SH-SY5Y (cell line): Measurements from ENCODE around the gene PHC2.

ENCODE experiments used
- GATA2 ChIP-seq: IDR thresholded peaks from 2 replicates; pipeline ENCODE4 v1.6.1; 2011; ENCODE audit warnings: mild to moderate bottlenecking, low read depth, low read length
- GATA3 ChIP-seq: IDR thresholded peaks from 2 replicates; pipeline ENCODE4 v1.6.1; 2011; ENCODE audit warnings: low read depth, mild to moderate bottlenecking, low read length, moderate library complexity

DNA sequence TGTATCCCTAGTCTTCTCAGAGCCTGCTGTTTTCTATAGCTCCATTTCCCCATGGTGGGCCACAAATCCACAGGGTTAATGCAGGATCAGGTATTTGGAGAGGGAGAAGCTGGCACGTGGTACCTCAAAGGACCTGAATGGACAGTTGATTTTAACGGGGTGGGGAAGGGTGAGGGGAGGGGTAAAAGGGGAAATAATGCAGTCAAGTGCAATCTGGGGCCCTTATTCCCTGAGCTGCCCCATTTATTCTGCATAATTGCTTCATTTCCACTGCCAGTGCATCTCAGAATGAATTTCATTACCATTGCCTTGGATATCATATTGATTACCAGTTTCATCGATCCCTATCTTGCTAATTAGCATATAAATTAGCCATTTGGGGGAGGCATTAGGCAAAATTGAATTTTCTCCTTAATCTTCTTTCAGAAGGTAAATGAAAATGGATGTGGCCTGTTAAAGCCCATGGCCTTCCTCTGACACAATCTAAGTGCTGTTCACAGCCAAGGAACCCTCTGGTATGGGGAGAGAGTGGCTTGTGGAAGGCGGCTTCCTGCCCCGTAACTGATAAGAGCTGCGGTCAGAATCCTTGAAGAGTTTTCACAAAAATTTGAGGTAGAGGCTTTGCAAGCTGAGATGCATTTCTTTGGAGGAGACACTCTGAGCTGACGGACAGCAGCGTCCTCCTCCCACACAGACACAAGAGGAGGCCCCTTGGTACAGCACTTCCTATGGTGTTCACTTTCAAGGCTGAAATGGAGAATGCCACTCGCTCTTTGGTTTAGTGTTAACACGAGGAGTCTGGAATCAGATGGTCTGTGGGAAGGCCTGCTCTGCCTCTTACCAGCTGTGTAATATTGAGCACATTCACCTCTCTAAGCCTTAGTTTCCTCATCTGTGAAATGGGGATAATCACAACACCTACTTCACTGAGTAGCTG is 34.4 kb downstream of the PHC2 start:
- TF ChIP-seq GATA3 (no peak), GATA2 (no peak)
